ENCODE measurements around the gene STRIP1. TPM values are rescaled to one million over a fixed set of nuclear protein-coding genes. Genes with fewer than 3 reads are reported as not detected.
"Not testable (repeated sequence)": the region's sequence is repeated elsewhere in the genome, so short reads cannot be mapped to it uniquely, and the experiment has no call there.

STRIP1 gene
- total RNA-seq, 1 donor from 2014 or later: 12.5 TPM

DNA sequence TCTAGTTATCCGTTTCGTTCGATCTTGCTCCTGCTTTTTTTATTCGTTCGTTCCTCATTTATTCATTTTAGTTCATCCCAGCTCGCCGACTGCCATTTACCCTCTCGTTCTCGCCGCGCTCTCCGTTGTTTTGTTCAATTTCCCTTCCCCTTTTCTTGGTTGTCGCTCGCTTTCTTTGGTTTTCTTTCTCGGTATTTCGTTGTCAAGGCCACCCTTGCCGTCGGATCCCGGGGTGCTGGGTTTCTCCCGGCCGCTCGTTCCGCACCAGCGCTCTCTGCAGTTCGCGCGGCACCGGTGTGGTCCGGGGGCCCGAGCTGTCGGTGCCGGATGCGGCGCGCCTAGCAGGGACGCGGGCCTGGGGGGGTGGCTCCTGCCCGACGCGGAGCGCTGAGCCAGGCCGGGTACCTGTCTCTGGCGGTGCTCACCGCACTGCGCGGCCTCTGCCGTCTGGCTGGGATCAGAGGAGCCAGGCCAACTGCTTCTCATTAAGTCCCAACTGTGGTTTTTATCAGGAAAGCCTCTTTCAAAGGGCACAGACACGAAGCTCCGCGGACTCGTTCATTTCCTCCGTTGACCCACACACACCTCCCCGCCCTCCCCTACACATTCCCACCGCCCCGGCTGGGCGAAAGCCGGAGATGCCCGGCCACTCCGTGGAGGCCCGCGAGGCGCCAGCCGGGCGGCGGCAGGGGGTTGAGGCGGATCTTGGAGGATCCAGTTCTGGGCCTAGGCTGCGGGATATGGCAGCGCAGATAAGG is 34.4 kb downstream of the STRIP1 start:
- DNase-seq (ENCODE audit: low spot score): no peak
- no peak for ATAC-seq

DNA sequence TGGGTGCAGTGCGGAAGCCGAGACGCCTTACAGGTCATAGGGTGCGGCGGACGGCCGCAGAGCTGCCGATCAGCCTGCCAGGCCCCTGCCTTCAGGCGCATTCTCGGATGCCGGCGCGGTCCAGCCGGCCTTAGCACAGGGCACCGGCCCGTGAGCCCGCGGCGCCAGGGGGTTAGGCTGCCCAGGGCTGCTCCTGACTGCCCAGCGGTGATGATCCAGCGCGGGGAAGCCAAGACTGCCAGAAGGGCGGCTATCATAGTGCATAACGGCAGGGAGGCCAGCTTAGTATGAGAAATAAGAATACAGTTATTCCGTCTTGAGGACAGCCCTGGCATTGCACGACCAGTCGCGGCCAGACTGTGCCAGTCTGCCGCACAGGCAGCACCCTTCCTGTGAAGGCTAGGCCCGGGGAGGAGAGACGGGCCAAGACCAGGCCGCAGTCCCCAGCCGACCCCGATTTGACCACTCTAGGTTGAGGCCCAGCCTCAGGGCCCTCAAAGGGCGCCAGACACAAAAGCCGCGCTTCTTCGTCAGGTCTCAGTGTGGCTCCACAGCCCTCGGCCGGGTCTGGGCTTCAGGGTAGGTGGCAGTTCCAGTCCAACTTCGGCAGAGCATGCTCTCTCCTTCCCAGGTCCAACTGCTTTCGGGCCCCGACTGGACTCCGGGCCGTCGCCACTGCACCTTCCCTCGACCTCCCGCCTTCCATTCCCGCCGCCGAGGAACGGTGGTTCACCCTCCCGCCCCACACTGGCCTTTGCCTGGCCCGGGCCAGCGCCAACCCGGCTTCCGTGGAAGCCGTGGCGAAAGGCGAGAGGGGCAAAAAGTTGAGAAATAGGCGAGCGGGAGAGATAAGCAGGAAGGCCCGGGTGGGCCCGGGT is 35.2 kb downstream of the STRIP1 start:
- no peak for DNase-seq (ENCODE audit: low spot score)

DNA sequence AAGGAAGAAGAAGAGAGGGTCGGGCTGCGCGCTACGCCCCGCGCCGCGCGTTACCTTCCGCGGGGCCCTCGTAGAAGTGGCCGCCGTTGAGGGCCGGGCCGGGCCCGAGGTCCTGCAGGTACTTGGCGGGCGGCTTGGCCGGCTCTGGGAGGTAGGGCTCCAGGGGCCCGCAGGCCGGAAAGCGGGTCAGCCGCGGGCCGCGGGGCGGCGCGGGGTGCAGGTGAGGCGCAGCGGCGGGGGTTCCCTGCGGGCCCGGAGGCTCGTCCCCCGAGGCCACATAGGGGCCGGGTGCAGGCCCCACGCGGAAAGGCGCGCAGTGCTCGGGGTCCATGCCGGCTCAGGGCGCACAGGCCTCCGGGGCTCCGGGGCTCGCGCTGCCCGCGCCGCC is 35.9 kb downstream of the STRIP1 start:
- ATAC-seq (peak; percentile 55), DNase-seq (ENCODE audit: low spot score) (no peak)

More for the DNA sequence above, 35.2 kb downstream of the STRIP1 start:
- ATAC-seq: peak; percentile 72

DNA sequence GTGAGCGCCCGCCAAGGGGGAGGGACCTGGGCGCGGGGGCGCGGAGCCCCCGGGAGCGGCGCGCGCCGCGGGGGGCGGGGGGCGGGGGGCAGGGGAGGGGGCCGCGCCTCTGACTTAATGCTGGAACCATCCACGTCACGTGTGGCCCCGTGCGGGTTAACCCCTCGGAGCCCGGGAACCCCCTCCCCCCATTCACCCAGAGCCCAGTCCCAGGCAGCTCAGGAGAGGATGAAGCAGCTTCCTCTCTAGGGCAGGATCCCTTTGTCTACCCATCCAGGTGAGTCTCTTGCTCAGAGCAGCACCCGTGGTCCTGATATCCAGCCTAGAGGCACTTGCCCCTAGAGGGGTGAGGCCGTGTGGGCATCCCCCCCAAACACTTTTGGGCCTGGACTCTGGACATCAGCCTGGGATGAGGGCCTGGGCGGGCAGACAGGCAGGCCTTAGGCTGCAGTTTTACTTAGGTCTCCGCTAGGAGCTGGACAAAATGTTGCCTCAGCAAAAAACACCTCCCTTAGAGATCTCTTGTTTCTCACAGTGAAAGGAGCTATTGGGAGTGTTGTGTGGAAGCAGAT is 36.3 kb downstream of the STRIP1 start, which contains the start of gene ALX3:
Gene ALX3 (minus strand): TSS at position 2 of the 572 bp plus-strand sequence. CDS start 60 bp downstream, outside the sequence.
- ATAC-seq: no peak
- DNase-seq (ENCODE audit: low spot score): no peak

DNA sequence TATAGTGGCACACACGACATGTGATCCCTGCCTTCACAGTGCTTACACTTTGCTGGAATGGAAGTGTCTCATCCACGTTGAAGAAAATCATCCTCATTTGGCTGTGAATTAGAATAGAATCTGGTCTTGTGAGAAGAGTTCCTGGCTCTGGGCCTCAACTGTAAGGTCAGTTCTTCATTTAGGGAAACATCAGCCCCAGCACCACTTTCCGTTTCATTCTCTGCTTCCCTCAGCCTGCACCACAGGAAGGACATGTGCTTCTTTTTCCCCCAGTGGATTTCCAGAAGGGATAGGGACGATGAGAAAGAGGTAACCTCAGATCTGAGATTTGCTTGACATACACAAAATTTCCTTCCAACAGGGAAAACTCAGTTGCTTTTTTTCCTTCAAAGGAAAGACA is 39.7 kb downstream of the STRIP1 start:
- ATAC-seq (no peak), DNase-seq (ENCODE audit: low spot score) (no peak)

DNA sequence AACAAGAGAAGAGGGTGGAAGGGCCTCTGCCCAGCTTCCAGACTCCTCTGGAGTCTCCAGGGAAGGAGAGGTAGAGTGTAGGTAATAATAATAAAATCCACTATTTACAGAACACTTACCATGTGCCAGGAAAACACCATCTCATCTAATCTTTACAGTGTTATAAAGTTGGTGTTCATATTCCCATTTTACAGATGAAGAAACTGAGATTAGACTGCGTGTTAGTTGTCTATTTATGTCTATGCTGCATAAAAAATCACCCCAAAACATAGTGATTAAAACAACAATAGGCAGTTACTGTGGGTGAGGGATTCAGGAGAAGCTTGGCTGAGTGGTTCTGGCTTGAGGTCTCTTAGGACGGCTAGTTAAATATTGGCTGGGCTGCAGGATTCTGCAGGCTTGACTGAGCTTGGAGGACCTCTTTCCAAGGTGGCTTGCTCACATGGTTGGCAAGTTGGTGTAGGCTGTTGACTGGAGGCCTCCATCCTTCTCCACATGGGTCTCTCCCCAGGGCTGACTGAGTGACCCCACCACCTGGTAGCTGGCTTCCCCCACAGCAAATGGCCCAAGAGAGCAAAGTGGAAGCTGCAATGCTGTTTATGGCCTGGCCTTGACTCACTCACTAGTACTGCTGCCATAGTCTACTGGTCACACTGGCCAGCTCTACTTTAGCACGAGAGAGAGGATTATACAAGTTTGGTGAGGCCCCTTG is 42.5 kb downstream of the STRIP1 start:
- no peak for ATAC-seq
- DNase-seq (ENCODE audit: low spot score): no peak

DNA sequence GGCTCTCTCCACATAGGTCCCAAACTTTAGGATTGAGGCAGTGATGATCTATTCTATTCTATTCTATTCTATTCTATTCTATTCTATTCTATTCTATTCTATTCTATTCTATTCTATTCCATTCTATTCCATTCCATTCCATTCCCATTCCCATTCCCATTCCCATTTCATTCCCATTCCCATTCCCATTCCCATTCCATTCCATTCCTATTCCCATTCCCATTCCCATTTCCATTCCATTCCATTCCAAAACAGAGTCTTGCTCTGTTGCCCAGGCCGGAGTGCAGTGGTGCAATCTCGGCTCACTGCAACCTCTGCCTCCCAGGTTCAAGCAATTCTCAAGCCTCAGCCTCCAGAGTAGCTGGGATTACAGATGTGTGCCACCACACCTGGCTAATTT is 45.6 kb downstream of the STRIP1 start:
- DNase-seq (ENCODE audit: low spot score); ATAC-seq: not testable (repeated sequence)

DNA sequence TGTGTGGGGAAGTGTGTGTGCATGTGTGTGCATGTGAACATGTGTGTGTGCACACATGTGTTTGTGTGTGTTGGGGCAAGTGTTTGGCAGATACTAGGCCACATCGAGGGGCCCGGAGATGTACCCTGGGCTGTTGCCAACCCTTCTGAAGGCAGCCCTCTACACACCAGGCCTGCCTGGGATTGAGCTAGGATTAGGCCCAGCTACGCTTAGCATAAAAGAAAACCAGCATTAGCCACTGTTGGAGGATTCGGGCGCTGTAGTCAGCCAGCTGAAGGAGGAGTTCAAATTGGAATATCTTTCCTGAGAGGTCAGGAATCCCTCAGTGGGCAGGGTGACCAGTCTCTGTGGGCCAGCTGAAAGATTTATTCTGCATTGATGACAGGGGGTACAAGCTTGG is 46.6 kb downstream of the STRIP1 start:
- no peak for ATAC-seq
- DNase-seq (ENCODE audit: low spot score): no peak

DNA sequence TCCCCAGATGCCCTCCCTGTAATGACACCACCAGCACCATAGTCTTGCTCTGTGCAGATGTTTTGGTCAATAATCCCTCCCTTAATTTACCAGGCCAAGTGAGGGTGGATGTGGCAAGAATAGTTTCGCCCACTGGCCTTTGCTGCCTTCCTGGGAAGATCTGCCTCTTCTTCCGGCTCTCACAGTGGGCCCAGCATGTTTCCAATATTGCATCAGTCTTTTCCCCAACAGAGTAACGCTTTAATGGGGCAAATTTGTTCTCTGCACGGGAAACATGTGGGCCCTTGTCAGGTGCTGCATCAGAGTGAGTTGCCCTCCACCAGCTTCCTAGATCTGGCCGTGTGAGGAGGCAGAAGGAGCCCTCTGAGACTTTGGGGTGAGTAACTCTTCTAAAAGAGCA is 48.1 kb downstream of the STRIP1 start:
- DNase-seq (ENCODE audit: low spot score): no peak
- ATAC-seq: no peak

DNA sequence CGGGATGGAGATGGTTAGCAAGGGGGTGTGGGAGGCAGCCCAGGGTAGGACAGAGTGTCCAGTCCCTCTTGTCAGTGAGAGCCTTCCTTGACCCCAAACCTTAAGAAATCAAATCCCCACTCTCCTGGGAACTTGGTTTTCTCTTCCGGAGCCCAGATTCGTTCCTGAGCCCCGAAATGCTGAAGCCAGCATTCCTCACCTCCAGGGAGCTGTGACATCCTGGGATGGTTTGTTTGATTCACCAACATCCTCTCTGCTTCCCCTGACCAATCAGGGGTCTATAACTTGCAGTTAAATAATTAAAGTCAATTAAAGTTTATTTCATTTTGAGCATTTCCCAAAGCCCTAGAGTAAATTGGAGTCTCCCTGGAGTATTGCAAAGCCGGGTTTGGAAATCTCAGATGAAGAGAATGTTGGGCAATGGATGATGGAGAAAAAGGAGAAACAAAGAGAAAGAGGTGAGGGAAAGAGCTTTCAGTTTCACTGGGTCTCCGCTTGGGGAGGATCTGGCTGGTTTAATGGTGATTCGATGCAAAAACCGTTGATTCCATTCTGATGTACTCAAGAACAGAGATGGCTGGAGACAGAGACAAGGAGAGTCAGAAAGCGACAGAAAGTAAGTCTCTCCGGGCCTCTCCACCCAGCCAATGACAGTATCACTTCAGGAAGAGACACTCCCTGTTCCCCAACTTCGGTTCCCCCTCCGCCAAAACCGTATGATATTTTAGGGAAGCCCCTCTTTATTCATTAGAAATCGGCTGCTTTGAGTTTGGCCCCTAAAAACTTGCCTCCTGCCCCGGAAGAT is 48.8 kb downstream of the STRIP1 start:
- ATAC-seq (no peak), DNase-seq (ENCODE audit: low spot score) (no peak)

DNA sequence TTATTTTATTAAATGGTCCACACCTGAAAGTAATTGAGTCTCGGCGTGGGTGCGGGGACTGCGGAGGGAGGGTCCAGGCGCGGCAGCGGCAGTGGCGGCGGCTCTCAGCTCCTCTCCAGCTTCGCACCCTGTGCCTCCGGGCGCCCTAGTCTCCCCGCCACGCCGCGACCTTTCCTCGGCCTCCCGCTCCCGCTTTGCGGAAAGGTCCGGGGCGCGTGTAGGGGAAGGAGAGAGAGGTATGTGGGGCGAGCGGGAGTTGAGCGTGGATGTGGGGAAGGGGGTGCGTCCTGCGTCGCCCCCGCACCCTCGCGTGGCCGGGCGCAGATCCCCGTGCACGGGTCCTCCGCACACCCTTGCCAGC is 49.4 kb downstream of the STRIP1 start:
- ATAC-seq (peak; percentile 13), DNase-seq (ENCODE audit: low spot score) (no peak)

DNA sequence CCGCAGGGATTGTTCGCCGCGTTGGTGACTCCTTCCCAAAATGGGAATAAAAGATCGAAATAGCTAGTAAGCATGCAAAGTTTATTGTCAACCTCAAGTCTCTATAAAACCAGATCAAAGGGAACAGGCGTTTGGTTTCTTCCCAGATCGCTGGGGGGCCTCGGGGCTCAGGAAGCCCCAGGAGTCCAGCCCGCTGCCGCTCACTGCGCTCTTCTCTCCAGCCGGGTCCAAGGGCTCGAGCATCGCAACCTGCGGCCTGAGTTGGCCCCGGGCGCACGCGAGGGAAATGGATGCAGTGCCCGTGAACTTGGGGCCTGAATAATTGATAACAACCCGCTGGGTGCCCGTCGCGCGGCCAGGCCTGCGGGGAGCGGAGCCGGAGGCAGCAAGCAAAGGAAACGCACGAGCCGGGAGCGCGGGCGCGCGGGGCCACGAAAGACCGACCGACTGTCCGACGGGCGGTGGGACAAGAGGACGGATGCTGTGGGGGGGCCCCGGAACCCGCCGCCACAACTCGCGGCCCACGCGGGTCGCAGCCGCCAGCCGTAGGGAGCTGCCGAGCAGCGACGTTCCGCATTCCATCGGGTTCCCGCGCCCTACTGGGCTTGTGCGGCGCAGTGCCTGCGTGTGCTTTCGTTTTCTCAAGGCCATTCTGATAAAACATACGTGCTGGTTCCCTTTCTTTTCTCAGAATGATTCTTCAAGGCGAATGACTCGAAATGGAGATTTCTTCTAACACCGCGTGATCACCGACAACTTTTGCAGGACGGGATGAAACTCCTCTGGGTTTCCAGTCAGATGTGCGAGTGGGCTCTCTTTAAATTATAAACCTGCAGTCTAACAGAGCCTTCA is 50.0 kb downstream of the STRIP1 start:
- ATAC-seq (peak; percentile 75), DNase-seq (ENCODE audit: low spot score) (no peak)

DNA sequence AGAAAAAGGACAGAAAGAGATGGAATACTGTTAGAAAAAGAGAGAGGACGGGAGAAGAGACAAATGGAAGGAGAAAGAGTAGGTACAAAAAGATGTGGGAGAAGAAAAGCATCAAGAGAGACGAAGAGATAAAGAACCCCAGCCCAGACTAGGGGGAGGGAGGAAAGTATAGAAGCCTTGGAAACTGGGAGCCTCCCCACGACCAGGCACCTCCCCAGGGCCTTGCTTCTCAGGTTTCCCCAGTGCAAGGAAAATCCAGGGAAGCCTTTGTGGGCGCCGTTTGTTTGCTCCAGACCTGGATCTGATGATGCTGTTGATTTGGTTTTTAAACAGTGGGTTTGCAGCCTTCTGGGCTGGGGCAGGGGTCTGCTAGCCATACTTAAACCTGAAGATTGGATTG is 51.2 kb downstream of the STRIP1 start:
- no peak for ATAC-seq

DNA sequence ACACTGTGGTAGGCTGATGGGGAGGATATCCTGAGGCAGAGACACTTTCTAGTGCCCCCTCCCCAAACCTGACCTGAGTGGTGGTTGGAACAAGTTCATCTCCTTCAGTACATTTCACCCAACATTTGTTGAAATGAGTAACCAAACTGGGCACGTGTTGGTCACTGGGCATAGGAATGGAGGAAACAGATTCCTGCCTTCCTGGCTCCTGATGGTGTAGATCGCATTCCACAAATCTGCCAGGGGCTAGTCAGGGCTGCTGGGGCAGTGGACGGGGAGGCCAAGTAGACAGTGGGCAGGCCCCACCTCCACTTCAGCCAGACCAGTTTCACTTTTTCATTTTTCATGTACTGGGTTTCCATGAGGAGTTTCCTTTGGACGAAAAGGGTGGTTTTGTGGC is 52.5 kb downstream of the STRIP1 start:
- DNase-seq (ENCODE audit: low spot score) (no peak), ATAC-seq (no peak)

More for the DNA sequence above, 51.2 kb downstream of the STRIP1 start:
- no peak for DNase-seq (ENCODE audit: low spot score)

DNA sequence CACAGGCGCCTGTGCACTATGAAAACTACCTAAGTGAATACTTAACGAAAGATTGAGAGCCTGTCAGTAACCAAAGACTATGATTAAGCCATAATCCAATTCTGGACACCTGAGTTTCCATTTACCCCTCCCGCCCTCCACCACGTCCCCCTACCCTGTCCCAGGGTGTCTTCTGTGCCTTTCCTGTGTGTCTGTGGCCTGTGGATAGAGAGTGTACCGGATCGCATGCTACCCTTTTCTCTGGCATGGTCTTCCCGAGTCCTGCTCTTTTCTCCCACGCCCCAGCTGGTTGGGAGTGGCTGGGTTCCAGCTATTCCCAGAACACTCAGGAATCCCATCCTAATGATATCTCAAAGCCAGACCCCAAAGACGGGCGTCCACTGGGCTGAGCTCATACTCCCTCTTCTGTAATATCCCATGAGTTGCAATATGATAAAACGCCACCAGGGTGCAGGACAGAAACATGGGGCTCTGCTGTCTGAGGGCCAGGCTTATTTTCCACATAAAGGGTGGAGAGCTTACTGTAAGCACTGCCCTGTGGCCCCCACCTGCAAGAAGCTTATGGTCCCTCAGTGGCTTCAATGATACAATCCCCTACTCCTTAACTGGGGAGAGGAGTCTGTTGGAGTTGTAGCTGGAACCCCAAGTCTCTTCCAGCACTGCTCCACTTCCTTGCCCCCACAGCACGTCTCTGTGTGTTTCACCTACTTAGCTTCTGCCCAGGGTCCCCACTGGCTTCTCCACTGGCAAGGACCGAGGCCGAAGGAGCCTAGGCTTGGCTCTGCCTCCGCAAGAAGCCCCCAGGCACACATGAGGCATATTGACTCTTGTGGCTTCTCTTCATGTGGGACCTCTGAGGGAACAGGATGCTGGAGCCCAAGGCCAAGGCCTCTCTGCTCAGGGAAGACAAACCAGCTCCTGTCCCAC is 53.7 kb downstream of the STRIP1 start:
- ATAC-seq (peak; percentile 74), DNase-seq (ENCODE audit: low spot score) (no peak)

DNA sequence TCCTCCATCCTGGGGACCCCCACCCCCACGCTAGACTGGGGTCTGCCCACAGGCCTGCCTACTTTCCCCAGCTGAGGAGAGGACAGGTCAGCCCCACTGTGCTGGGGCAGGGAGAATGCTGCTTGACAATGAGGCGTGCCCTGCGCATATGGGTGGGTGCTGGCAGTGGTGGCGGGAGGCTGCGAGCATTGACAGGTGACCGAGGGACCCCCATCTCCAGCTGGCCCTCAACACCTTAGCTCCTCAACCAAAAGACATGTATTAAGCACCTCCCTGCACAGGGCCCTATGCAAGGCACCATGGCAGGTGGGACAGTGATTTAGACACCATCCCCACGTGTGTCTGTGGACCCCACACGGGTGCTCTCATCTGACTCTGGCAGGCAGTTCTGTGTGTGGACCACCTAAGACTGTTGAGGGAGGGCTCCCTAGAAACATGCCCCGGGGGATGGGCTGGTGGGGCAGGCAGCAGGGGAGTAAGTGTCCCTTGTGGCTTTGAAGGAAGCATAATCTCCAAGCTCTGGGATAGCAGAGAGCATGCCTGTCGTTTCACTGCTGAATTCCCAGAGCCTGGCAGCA is 54.4 kb downstream of the STRIP1 start:
- no peak for DNase-seq (ENCODE audit: low spot score)
- ATAC-seq: no peak

DNA sequence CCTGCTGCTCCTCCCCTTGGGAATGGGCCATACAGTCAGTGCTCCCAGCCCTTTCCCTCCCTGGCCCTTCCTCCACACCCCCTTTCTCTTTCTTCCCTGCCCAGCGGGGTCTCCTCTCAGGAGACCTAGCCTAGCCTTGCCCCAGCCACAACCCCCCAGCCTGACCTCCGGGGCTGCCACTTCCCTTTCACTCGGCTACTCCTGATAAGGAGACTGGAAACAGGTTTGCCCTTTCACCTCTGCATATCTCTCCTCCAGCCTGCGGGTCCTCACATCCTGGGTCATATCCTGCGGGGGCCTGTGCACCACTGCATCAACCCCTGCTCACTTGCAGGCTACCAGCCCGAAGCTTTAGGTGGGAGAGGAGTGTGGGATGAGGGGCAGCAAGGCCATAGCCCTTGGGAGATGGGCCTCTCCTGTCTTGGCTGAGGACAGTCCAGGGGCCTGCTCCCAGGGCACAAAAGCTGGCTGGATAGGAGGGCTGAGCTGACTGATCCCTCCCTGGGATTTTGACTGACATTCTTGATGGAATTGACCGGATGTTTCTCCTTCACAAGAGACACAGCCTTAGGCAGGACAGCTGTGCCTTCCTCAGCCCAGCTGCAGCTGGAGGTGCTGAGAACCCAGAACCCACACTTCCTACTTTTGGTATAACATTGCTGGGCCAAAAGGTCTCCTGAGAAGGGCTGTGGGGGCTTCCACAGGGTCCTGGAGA is 55.3 kb downstream of the STRIP1 start:
- ATAC-seq (no peak), DNase-seq (ENCODE audit: low spot score) (no peak)
